Measurements from ENCODE around the gene TFF3.
"Not testable (repeated sequence)": the region's sequence is repeated elsewhere in the genome, so short reads cannot be mapped to it uniquely, and the experiment has no call there.

TFF3 gene

GRCh38 chr21:42296501-42296900 is 18.7 kb downstream of the TFF3 start:
- H3K27ac ChIP-seq = no peak overlapping the region
- no peak for TF ChIP-seq CTCF (conservative IDR thresholded peaks at IDR 0.05)

DNA sequence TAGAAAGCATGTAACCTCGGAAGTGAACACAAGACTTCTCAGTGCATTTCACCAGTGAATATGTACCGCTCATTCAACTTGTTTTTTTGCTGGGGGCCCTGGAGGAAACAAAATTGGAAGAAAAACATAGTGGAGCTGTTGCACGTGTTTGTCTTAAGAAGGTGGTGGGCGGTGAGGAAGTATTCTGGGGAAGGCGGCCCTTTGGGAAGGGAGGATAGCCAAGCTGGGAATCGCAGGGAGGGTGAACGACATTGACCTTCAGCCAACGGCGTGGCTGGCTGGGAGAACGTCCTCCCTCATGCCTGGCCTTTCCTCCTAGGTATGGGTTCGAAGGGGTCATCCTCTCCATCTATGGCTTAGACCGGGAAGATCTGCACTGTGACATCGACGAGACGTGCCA is 19.4 kb downstream of the TFF3 start:
- no peak for TF ChIP-seq CTCF (conservative IDR thresholded peaks at IDR 0.05)
- H3K27ac ChIP-seq = no peak overlapping the region

DNA sequence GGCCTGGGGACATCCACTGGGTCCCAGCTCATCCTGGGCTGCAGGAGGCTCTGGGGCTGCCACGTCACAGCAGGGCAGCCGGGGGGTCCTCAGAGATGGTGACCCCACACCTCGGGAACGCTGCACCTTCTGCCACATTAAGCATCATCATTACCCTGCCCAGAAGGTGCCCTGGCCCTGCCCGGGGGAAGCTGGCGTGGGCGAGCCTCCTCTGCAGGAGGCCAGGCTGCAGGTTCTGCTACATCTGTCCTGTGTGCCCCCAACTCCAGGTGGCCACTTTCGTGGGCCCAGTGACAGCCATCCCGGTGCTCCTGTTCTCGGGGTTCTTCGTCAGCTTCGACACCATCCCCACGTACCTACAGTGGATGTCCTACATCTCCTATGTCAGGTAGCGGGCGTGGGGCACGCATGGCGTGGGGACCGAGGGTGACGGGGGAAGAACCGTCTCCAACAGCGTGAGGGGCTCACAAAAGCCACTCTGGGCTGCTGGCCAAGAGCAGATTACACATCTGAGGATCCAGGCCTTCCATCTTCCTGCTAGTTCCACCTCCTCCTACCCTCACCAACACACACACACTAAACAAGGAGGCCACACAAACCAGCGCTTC is 20.8 kb downstream of the TFF3 start:
- TF ChIP-seq CTCF (conservative IDR thresholded peaks at IDR 0.05) = no peak
- H3K27ac ChIP-seq = no peak overlapping the region

- H3K27ac ChIP-seq = no peak overlapping the region
- no peak for TF ChIP-seq CTCF (conservative IDR thresholded peaks at IDR 0.05)
These were observed 21.4 kb downstream of the TFF3 start for GRCh38 chr21:42293649-42294272.

- H3K27ac ChIP-seq = not testable (repeated sequence)
These were observed 22.6 kb downstream of the TFF3 start for GRCh38 chr21:42292563-42293142.

DNA sequence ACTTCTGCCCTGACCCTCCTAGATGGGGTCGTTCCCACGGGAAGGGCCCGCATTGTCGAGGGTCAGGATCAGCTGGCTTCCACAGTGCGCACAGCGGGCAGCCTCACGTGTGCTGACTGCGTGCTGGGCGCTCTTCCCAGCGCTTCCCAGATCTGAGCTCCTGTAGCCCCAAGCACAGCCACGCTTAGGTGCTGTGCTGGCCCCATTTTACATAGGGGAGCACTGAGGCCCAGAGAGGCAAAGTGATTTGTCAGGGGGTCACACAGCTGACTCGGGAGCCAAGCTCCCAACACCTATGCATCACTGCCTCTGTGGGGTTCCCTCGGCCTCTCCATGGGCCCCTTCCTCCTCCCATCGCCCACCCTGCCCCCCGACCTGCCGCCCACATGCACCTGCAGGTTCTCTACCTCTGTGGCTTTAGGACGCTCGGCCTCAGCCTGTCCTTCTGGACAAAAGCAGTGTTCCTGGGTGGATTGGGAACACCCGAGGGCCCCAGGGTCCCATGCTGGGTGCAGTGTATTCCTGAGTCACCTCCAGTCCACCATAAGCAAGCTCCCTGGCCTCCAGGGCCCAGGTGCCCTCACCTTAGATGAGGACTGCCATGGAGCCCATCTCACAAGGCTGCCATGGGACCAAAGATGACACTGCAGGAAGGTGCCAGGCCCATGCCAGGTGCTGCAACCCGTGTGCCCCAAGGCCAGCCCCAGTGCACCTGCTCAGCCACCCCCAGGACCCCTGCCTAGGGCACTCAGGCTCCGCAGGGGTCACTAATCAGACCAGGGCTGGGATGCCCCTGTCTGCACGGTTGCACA is 23.3 kb downstream of the TFF3 start:
- no peak overlapping the region for H3K27ac ChIP-seq
- no peak for TF ChIP-seq CTCF (conservative IDR thresholded peaks at IDR 0.05)

- TF ChIP-seq CTCF (conservative IDR thresholded peaks at IDR 0.05) = no peak
- no peak overlapping the region for H3K27ac ChIP-seq
These were observed 24.0 kb downstream of the TFF3 start for GRCh38 chr21:42291003-42291750.
